ENCODE measurements around the gene ACTL10. TPM values are rescaled to one million over a fixed set of nuclear protein-coding genes. Genes with fewer than 3 reads are reported as not detected.

ACTL10 gene
- total and polyA plus RNA-seq, 2 of the 13 experiments (the other 11 are each of a cell fraction or from before 2014, with no cell fraction given): not detected

DNA sequence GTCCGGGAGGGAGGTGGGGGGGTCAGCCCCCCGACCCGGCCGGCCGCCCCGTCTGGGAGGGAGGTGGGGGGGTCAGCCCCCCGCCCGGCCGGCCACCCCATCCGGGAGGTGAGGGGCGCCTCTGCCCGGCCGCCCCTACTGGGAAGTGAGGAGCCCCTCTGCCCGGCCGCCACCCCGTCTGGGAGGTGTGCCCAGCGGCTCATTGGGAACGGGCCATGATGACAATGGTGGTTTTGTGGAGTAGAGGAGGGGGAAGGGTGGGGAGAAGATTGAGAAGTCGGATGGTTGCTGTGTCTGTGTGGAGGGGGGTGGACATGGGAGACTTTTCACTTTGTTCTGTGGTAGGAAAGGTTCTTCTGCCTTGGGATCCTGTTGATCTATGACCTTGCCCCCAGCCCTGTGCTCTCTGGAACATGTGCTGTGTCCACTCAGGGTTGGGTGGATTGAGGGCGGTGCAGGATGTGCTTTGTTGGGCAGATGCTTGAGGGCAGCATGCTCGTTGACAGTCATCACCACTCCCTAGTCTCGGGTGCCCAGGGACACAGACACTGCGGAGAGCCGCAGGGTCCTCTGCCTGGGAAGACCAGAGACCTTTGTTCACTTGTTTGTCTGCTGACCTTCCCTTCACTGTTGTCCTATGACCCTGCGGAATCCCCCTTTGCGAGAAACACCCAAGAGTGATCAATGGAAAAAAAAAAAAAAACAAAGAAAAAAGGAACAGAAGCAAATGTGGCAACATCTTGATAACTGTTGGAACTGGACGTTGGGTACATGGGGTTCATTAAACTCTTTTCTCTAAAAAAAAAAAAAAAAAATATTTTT, 35.1 kb downstream of the ACTL10 start (continued):
- TF ChIP-seq, protein P1, sequence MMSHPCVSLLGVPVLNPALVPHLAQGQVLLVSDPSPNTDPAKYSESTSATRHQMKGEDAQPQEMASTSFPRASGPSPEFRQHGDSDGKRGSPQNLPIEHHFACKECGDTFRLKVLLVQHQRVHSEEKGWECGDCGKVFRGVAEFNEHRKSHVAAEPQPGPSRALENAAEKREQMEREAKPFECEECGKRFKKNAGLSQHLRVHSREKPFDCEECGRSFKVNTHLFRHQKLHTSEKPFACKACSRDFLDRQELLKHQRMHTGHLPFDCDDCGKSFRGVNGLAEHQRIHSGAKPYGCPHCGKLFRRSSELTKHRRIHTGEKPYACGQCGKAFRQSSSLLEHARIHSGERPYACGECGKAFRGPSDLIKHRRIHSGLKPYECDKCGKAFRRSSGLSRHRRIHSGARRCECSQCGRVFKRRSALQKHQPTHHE (CRISPR knock-in tag; IDR thresholded peaks at IDR 0.05; ENCODE audit: borderline replicate concordance): peak; percentile 75; the same call in 1 of the 2 replicates
- no peak for TF ChIP-seq PTBP1 (IDR thresholded peaks at IDR 0.05; ENCODE audit: low read depth, low read length, poor library complexity, severe bottlenecking)
- no peak for TF ChIP-seq RARG (CRISPR knock-in tag; IDR thresholded peaks at IDR 0.05; ENCODE audit: low read depth)
- TF ChIP-seq, protein P2, sequence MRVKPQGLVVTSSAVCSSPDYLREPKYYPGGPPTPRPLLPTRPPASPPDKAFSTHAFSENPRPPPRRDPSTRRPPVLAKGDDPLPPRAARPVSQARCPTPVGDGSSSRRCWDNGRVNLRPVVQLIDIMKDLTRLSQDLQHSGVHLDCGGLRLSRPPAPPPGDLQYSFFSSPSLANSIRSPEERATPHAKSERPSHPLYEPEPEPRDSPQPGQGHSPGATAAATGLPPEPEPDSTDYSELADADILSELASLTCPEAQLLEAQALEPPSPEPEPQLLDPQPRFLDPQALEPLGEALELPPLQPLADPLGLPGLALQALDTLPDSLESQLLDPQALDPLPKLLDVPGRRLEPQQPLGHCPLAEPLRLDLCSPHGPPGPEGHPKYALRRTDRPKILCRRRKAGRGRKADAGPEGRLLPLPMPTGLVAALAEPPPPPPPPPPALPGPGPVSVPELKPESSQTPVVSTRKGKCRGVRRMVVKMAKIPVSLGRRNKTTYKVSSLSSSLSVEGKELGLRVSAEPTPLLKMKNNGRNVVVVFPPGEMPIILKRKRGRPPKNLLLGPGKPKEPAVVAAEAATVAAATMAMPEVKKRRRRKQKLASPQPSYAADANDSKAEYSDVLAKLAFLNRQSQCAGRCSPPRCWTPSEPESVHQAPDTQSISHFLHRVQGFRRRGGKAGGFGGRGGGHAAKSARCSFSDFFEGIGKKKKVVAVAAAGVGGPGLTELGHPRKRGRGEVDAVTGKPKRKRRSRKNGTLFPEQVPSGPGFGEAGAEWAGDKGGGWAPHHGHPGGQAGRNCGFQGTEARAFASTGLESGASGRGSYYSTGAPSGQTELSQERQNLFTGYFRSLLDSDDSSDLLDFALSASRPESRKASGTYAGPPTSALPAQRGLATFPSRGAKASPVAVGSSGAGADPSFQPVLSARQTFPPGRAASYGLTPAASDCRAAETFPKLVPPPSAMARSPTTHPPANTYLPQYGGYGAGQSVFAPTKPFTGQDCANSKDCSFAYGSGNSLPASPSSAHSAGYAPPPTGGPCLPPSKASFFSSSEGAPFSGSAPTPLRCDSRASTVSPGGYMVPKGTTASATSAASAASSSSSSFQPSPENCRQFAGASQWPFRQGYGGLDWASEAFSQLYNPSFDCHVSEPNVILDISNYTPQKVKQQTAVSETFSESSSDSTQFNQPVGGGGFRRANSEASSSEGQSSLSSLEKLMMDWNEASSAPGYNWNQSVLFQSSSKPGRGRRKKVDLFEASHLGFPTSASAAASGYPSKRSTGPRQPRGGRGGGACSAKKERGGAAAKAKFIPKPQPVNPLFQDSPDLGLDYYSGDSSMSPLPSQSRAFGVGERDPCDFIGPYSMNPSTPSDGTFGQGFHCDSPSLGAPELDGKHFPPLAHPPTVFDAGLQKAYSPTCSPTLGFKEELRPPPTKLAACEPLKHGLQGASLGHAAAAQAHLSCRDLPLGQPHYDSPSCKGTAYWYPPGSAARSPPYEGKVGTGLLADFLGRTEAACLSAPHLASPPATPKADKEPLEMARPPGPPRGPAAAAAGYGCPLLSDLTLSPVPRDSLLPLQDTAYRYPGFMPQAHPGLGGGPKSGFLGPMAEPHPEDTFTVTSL (CRISPR knock-in tag; IDR thresholded peaks at IDR 0.05; ENCODE audit: borderline replicate concordance): peak; percentile 77; the same call in 1 of the 2 replicates
- TF ChIP-seq NRL (CRISPR knock-in tag; IDR thresholded peaks at IDR 0.05; ENCODE audit: borderline replicate concordance): peak; percentile 75
- TF ChIP-seq ZMAT3 (CRISPR knock-in tag; conservative IDR thresholded peaks at IDR 0.05): peak; percentile 83
- TF ChIP-seq RFXANK (CRISPR knock-in tag; IDR thresholded peaks at IDR 0.05): no peak
- TF ChIP-seq, protein P3, sequence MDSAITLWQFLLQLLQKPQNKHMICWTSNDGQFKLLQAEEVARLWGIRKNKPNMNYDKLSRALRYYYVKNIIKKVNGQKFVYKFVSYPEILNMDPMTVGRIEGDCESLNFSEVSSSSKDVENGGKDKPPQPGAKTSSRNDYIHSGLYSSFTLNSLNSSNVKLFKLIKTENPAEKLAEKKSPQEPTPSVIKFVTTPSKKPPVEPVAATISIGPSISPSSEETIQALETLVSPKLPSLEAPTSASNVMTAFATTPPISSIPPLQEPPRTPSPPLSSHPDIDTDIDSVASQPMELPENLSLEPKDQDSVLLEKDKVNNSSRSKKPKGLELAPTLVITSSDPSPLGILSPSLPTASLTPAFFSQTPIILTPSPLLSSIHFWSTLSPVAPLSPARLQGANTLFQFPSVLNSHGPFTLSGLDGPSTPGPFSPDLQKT (CRISPR knock-in tag; IDR thresholded peaks at IDR 0.05; ENCODE audit: borderline replicate concordance): no peak
- TF ChIP-seq GATAD1 (CRISPR knock-in tag; IDR thresholded peaks at IDR 0.05): peak; percentile 58; the same call in 1 of the 2 replicates
- no peak for TF ChIP-seq ZKSCAN5 (CRISPR knock-in tag; IDR thresholded peaks at IDR 0.05)
- 0 out of 2 replicates have a peak, but pooled peaks have one; percentile 20 for TF ChIP-seq ZNF850 (CRISPR knock-in tag; conservative IDR thresholded peaks at IDR 0.05)
- TF ChIP-seq MED13 (CRISPR knock-in tag; IDR thresholded peaks at IDR 0.05): no peak
- no peak for TF ChIP-seq PHF8 (CRISPR knock-in tag; IDR thresholded peaks at IDR 0.05)
- no peak for TF ChIP-seq PHF5A (CRISPR knock-in tag; IDR thresholded peaks at IDR 0.05; ENCODE audit: low read depth, unreplicated experiment)
- peak; percentile 33 for TF ChIP-seq HNRNPK (IDR thresholded peaks at IDR 0.05; ENCODE audit: low read depth, low read length, poor library complexity, severe bottlenecking)
- 0 out of 2 replicates have a peak, but pooled peaks have one; percentile 25 for TF ChIP-seq BRCA1 (CRISPR knock-in tag; IDR thresholded peaks at IDR 0.05)
- peak; percentile 91 for TF ChIP-seq DPF2 (CRISPR knock-in tag; IDR thresholded peaks at IDR 0.05; ENCODE audit: borderline replicate concordance, low read depth)
- no peak for TF ChIP-seq CBX2 (IDR thresholded peaks at IDR 0.05; ENCODE audit: low read depth, low read length)
- no peak for TF ChIP-seq CBX2 (CRISPR knock-in tag; IDR thresholded peaks at IDR 0.05; ENCODE audit: low read depth)
